ENCODE measurements around the gene RSU1. TPM values are rescaled to one million over a fixed set of nuclear protein-coding genes. Genes with fewer than 3 reads are reported as not detected.

The RSU1 gene
- total and polyA plus RNA-seq, 2 donors (not counting 3 experiments of a cell fraction or from before 2014, with no cell fraction given), result 80.2 to 104 TPM

- DNase-seq (ENCODE audit: low read depth, low spot score) (no peak), FAIRE-seq (no peak)
- TF ChIP-seq MYC (IDR thresholded peaks at IDR 0.05; ENCODE audit: low read depth, low read length), result no peak
- TF ChIP-seq POLR2AphosphoS5 (IDR thresholded peaks at IDR 0.05; ENCODE audit: insufficient read depth, low read depth, low read length), result no peak
- no peak for TF ChIP-seq GATA2 (IDR thresholded peaks at IDR 0.05; ENCODE audit: insufficient read depth, insufficient read length, low read depth, low read length)
- no peak for TF ChIP-seq CTCF (IDR thresholded peaks at IDR 0.05; ENCODE audit: extremely low read depth in 1 of 2, insufficient read depth in 1 of 2, low read depth in 1 of 2, low read length in 2 of 2)
- TF ChIP-seq POLR2A (IDR thresholded peaks at IDR 0.05; ENCODE audit: low read depth, low read length), result no peak
- TF ChIP-seq EZH2 (IDR thresholded peaks at IDR 0.05; ENCODE audit: borderline replicate concordance, low read depth, low read length, severe bottlenecking), result no peak
- TF ChIP-seq MAX (IDR thresholded peaks at IDR 0.05; ENCODE audit: insufficient read depth, insufficient read length), result no peak
- no peak for TF ChIP-seq FOS (IDR thresholded peaks at IDR 0.05; ENCODE audit: borderline replicate concordance, insufficient read depth, low read length)
- TF ChIP-seq JUN (IDR thresholded peaks at IDR 0.05; ENCODE audit: borderline replicate concordance, insufficient read depth, insufficient read length, low read depth), result no peak
- BruUV-seq (replicated peaks), result no TSS peak
- no peak overlapping the region for H3K27ac ChIP-seq (ENCODE audit: insufficient read depth, low read depth, low read length)
- H2AFZ ChIP-seq (ENCODE audit: low read depth, low read length), result no peak overlapping the region
- no peaks in the 10 kb centered on the region for H3K79me2 ChIP-seq (ENCODE audit: control insufficient read depth, insufficient read depth, low read length)
- H3K27me3 ChIP-seq (ENCODE audit: control insufficient read depth in 2 of 2, insufficient read depth in 2 of 2, low read length in 2 of 2), result no peaks in the 10 kb centered on the region
- peaks cover 2% of the 10 kb centered on the region for H4K20me1 ChIP-seq (replicated peaks; ENCODE audit: control insufficient read depth, extremely low read depth, insufficient read depth, low read length)
- ChIA-PET POLR2A (no interaction called here), CTCF (interaction anchor here (1.2 kb wide), 1 partner anchor 27 kb away, joined by 3 read pairs; no protein-coding TSS in a partner anchor)
- H3K9ac ChIP-seq (replicated peaks; ENCODE audit: extremely low read depth, insufficient read depth, low read length), result no peak overlapping the region
- peaks cover 0 to 2% of the 10 kb centered on the region in 2 experiments for H3K36me3 ChIP-seq (ENCODE audit: control insufficient read depth in 2 of 2, extremely low read depth in 1 of 2, insufficient read depth in 2 of 2, low read length in 2 of 2)
- H3K4me2 ChIP-seq (ENCODE audit: insufficient read depth, low read length), result no peak overlapping the region
- H3K4me1 ChIP-seq (ENCODE audit: control insufficient read depth, extremely low read depth, insufficient read depth, low read length), result peaks cover 9% of the 10 kb centered on the region
- no peaks in the 10 kb centered on the region for H3K9me1 ChIP-seq (replicated peaks; ENCODE audit: control insufficient read depth, extremely low read depth, insufficient read depth, low read length)
- no peaks in the 10 kb centered on the region for H3K9me3 ChIP-seq (replicated peaks; ENCODE audit: control insufficient read depth, insufficient read depth, low read length)
- dilution Hi-C loops (cut with MboI; ENCODE audit: extremely low pct_ligation_motif_present, low sequenced_read_pairs) (no loop called here), intact Hi-C loops (cut with micrococcal nuclease) (no loop called here)
- no peak overlapping the region for H3K4me3 ChIP-seq (replicated peaks in 1 of 3; ENCODE audit: insufficient read depth in 1 of 3, low read depth in 1 of 3, low read length in 3 of 3)
These were observed 66.8 kb downstream of the RSU1 start for GRCh38 chr10:16750461-16750860.
